Tibial artery (tissue), 4 donors: ENCODE data around the gene PRKG1.

ENCODE experiments used
- DNase-seq, 2 donors: peaks; one replicate each; pipeline ENCODE4 v3.0.0-alpha.2; 2019
- H3K27ac ChIP-seq, 2 donors: fragments of 200-600 bp; sonication (generic) in 1 of 2; 1 replicate in 1 of 2; 2 replicates in 1 of 2; pipeline ENCODE4 v1.5.1; 2018 to 2019; ENCODE audit warnings: mild to moderate bottlenecking in 1 of 2
- H3K27me3 ChIP-seq, 2 donors: fragments of 200-600 bp; sonication (generic) in 1 of 2; one replicate each; pipeline versions ENCODE4 v1.5.1 to v1.6.0; 2016 to 2019
- H3K36me3 ChIP-seq, 3 donors: fragments of 200-600 bp; sonication (generic) in 2 of 3; one replicate each; pipeline ENCODE4 v1.5.1; 2016 to 2019; ENCODE audit warnings: mild to moderate bottlenecking in 2 of 3
- H3K4me1 ChIP-seq, 4 donors: fragments of 200-600 bp; sonication (generic) in 2 of 4; 1 replicate in 3 of 4; 2 replicates in 1 of 4; pipeline ENCODE4 v1.5.1; 2016 to 2019
- H3K4me3 ChIP-seq, 2 donors: fragments of 200-600 bp; sonication (generic) in 1 of 2; 1 replicate in 1 of 2; 2 replicates in 1 of 2; pipeline ENCODE4 v1.5.1; 2018 to 2019; ENCODE audit warnings: mild to moderate bottlenecking in 2 of 2
- H3K9me3 ChIP-seq, 3 donors: fragments of 200-600 bp; sonication (generic) in 1 of 3; one replicate each; pipeline ENCODE4 v1.5.1; 2016 to 2019
- intact Hi-C: fragments of 100-400 bp; cut with DNase I; formaldehyde crosslinking; loops from one replicate; pipeline ENCODE4 v1.15.0; 2023; ENCODE audit warnings: low total_unique reads
- TF ChIP-seq, protein P1 (sequence below), 2 experiments: fragments of 200-600 bp in 1 of 2; fragments of 450-650 bp in 1 of 2; IDR thresholded peaks; one replicate each; pipeline ENCODE4 v1.5.1; 2017 to 2019; ENCODE audit warnings: antibody characterized with exemption in 2 of 2, mild to moderate bottlenecking in 1 of 2, moderate library complexity in 1 of 2

The PRKG1 gene

DNA sequence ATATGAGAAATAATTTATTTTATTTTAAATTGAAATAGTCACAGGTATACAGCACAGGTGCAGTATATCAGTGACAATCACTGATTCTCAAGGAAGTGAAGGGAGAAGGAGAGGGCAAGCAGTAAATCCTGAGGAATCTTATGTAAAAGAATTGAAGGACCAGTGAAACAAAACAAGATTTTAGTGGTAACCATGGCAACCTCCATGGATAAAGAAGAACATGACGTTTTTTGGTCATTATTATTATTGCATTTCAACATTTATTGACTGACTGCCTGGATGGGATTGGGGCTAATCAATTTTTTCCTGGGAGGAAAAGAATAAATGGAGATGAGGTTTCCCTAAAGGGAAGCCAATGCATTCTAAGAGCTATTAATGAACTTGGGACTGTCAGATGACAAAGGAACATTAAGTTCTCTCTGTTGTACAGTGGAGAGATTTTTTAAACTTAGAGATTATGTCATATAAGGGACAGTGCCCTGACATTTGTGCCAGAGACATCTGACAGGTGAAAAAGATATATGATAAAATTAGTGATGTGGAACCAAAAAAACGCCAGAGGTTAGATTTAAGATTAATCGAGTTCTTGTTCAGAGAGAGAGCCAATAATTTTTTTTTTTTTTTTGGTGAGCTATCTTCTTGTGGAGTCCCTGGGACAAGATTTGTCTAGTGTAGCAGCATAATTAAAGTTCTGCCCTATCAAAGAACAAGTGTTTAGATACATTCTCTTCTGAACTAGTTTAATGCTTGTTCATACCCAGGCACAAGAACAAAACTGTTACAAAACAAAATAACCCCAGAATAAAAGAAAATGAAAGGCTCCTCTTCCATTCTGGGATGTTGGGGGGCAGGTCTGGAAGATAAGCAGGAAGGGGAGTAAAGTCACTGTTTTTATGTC is 345.2 kb downstream of the PRKG1 start:
- H3K27ac ChIP-seq: no peak overlapping the region
- TF ChIP-seq, protein P1, sequence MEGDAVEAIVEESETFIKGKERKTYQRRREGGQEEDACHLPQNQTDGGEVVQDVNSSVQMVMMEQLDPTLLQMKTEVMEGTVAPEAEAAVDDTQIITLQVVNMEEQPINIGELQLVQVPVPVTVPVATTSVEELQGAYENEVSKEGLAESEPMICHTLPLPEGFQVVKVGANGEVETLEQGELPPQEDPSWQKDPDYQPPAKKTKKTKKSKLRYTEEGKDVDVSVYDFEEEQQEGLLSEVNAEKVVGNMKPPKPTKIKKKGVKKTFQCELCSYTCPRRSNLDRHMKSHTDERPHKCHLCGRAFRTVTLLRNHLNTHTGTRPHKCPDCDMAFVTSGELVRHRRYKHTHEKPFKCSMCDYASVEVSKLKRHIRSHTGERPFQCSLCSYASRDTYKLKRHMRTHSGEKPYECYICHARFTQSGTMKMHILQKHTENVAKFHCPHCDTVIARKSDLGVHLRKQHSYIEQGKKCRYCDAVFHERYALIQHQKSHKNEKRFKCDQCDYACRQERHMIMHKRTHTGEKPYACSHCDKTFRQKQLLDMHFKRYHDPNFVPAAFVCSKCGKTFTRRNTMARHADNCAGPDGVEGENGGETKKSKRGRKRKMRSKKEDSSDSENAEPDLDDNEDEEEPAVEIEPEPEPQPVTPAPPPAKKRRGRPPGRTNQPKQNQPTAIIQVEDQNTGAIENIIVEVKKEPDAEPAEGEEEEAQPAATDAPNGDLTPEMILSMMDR (IDR thresholded peaks at IDR 0.05): no peak
- intact Hi-C loops: loop anchor here (10.0 kb wide), 1 partner anchor 345 kb away; the partner anchor contains the start of gene PRKG1

DNA sequence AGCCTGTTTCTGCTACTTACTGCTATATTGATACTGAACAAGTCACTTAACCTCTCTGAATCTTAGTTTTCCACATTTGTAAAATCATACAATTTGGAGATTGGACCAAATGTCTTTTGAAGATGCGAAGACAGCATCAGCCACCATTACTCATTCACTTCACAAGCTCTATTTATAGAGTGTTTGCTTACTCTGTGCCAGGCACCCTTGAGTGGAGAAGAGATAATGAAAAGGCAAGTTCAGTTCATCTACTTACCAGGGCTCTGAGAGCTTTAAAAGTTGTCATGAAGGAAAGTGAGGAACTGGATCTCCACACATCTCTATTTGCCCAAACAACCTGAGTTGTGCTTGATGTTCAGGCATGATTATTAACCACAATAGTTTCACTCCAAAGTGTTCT is 347.6 kb downstream of the PRKG1 start:
- H3K4me3 ChIP-seq: no peak overlapping the region
- peak overlapping the region; percentile 64 to 72 for H3K27ac ChIP-seq
- TF ChIP-seq, protein P1 (IDR thresholded peaks at IDR 0.05): no peak
- H3K4me1 ChIP-seq: peaks cover 0 to 50% (median 6%) of the 10 kb centered on the region in 4 donors
- H3K36me3 ChIP-seq: no peaks in the 10 kb centered on the region
- no peak for DNase-seq
- no peaks in the 10 kb centered on the region for H3K9me3 ChIP-seq
- intact Hi-C loops: loop anchor here (10.0 kb wide), 1 partner anchor 347 kb away; the partner anchor contains the start of gene PRKG1
- H3K27me3 ChIP-seq: no peaks in the 10 kb centered on the region

More for the DNA sequence above, 345.2 kb downstream of the PRKG1 start:
- no peak for DNase-seq
- Histone ChIP-seq H3K36me3 (no peaks in the 10 kb centered on the region), H3K4me1 (peaks cover 0 to 50% (median 3%) of the 10 kb centered on the region in 4 donors), H3K27me3 (no peaks in the 10 kb centered on the region), H3K9me3 (no peaks in the 10 kb centered on the region), H3K4me3 (no peak overlapping the region)

DNA sequence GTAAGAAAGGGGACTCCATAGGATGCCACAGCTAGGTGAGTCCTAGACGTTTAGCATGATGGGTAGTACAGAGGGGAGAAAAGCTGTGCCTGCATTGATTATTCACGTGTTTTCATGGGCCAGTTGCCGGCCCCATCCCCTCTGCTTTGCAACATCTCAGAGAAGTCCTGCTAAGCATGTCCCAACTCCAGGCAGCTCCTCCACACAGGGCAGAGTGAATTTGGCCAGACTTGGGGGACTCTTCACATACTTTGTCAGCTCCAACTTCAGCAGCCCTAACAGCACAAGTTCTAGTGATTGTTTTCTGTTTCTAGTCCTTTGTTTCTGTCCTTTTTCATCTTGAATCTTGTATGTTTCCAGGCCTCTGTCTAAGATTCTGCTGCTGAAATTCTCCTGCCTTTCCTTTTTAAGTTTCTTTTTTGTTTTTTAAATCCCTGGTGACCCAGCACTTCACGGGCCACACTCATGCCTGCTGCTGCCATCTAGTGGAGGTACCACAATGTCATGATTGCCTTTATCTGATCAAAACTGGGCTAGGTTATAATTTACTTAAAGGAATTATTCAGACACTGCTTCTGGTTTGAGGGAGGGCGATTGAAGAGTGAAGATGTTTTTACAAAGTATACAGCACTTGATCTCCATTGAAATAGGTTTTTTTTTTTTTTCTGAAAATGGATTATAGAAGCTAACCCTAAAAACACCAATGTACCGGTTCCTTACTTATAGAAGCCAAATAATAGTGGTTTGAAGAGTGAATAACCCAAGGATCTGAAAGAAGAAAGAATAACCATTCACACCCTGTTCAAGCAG is 348.2 kb downstream of the PRKG1 start:
- H3K4me3 ChIP-seq: no peak overlapping the region
- no peaks in the 10 kb centered on the region for H3K9me3 ChIP-seq
- DNase-seq: peak; percentile 63 to 70
- no peaks in the 10 kb centered on the region for H3K36me3 ChIP-seq
- H3K27me3 ChIP-seq: no peaks in the 10 kb centered on the region
- H3K27ac ChIP-seq: peak overlapping the region; percentile 64 to 72
- intact Hi-C loops: loop anchor here (10.0 kb wide), 1 partner anchor 348 kb away; the partner anchor contains the start of gene PRKG1
- H3K4me1 ChIP-seq: peaks cover 0 to 56% (median 7%) of the 10 kb centered on the region in 4 donors
- TF ChIP-seq, protein P1 (IDR thresholded peaks at IDR 0.05): peak; percentile 71 to 72

DNA sequence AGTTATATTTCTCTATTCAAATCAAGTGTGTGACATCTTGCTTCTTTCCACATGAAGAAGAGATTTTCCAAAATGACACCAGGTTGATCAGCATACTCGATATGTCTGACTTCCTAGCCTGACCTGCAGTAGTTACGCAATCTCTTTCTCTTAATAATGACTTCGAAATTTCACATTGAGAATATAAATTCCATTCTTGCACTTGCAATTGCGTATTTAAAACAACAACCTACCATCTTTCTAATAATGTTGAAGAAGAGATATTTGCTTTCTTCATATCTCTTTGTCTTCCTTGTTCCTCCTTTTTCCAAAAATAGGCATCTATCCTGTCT is 348.8 kb downstream of the PRKG1 start:
- TF ChIP-seq, protein P1 (IDR thresholded peaks at IDR 0.05): no peak
- Histone ChIP-seq H3K27ac (peak overlapping the region in 1 of 2 donors; percentile 72), H3K27me3 (no peaks in the 10 kb centered on the region), H3K4me3 (no peak overlapping the region), H3K4me1 (peaks cover 0 to 60% (median 8%) of the 10 kb centered on the region in 4 donors), H3K9me3 (no peaks in the 10 kb centered on the region), H3K36me3 (no peaks in the 10 kb centered on the region)
- no peak for DNase-seq
- intact Hi-C loops: loop anchor here (10.0 kb wide), 1 partner anchor 348 kb away; the partner anchor contains the start of gene PRKG1

DNA sequence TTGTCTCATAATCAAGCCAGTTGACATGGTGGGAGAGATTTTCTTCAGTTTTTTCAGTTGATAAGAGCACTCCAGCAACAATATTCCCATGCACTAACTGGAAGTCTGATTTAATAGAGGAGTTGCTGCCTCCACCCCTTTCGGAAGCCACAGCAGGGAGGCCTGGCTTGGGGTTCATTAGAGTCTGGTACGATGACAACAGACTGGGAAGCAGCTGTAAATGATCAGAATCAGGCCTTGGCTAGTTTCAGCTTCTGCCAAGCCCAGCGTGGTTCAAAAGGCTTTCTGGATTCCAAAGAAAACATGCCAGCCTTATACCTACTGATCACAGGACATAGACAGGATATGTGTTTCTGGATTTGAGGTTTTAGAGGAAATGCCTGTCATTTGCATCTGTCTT is 351.1 kb downstream of the PRKG1 start:
- Histone ChIP-seq H3K27me3 (no peaks in the 10 kb centered on the region), H3K27ac (no peak overlapping the region), H3K9me3 (no peaks in the 10 kb centered on the region), H3K36me3 (no peaks in the 10 kb centered on the region), H3K4me1 (peaks cover 0 to 75% (median 10%) of the 10 kb centered on the region in 4 donors), H3K4me3 (no peak overlapping the region)
- TF ChIP-seq, protein P1 (IDR thresholded peaks at IDR 0.05): no peak
- DNase-seq: no peak
- intact Hi-C loops: loop anchor here (10.0 kb wide), 1 partner anchor 351 kb away; the partner anchor contains the start of gene PRKG1
